Right atrium auricular region (tissue), 2 donors: ENCODE data around the gene PAX8. TPM values are rescaled to one million over a fixed set of nuclear protein-coding genes. Genes with fewer than 3 reads are reported as not detected.

Experiments
- DNase-seq: peaks from one replicate; pipeline ENCODE4 v3.0.0-alpha.2; 2019; ENCODE audit warnings: low spot score
- H3K27ac ChIP-seq, 2 donors: fragments of 200-600 bp; sonication (generic); 1 replicate in 1 of 2; 2 replicates in 1 of 2; pipeline ENCODE4 v1.5.1; 2016 to 2019
- H3K27me3 ChIP-seq, 2 donors: fragments of 200-600 bp; sonication (generic); one replicate each; pipeline versions ENCODE4 v1.5.1 to v1.6.0; 2017 to 2019
- H3K36me3 ChIP-seq: fragments of 200-600 bp; sonication (generic); one replicate; pipeline ENCODE4 v1.5.1; 2016
- H3K4me1 ChIP-seq, 2 donors: fragments of 200-600 bp; sonication (generic); one replicate each; pipeline versions ENCODE4 v1.5.1 to v1.6.0; 2017 to 2019
- H3K4me3 ChIP-seq, 2 donors: fragments of 200-600 bp; sonication (generic); 1 replicate in 1 of 2; 2 replicates in 1 of 2; pipeline ENCODE4 v1.5.1; 2017 to 2019; ENCODE audit warnings: mild to moderate bottlenecking in 1 of 2, moderate library complexity in 1 of 2
- H3K9me3 ChIP-seq, 2 donors: fragments of 200-600 bp; sonication (generic); one replicate each; pipeline ENCODE4 v1.5.1; 2019
- total RNA-seq, 2 donors: library from RNA; depleted of rRNA; stranded (reverse); fragments of >200 nt; gene quantifications; one replicate each; pipeline ENCODE4 v1.1.0, GENCODE V29; 2016
- TF ChIP-seq, protein P1 (sequence below), 2 donors: fragments of 200-600 bp; sonication (generic); IDR thresholded peaks; one replicate each; pipeline ENCODE4 v1.5.1; 2019; ENCODE audit warnings: antibody characterized with exemption in 2 of 2

PAX8 gene
- total RNA-seq, 2 donors from 2014 or later, result 0.37 to 1.2 TPM

DNA sequence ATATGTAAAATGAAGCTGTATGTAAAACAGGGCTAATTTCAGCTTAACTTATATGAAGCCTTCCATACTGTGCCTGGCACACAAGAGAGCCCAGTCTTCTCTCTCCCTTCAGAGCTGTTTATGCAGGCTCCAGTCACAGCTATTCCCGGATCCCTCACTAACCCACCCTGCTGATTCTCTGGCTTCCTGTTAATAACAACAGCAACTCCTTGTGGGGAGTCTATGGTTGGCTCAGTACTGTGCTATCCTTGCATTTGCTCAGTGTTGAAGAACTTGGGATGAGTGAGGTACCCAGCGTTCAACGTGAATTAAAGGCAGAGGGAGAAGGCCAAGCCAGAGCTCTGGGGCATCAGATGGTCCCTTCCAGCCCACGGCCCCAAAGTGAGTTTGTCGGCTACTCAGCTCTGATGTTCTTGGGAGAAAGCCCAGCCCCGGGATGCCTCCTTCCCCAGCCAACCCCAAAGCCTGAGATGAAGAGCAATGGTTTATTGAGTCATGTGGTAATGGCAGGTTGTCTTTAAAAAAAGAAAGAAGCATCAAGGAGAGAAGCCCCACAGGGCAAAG is 61.7 kb downstream of the PAX8 start:
- no peaks in the 10 kb centered on the region for H3K36me3 ChIP-seq
- peaks cover 0 to 44% of the 10 kb centered on the region in 2 donors for H3K4me1 ChIP-seq
- H3K4me3 ChIP-seq, result no peak overlapping the region
- TF ChIP-seq, protein P1, sequence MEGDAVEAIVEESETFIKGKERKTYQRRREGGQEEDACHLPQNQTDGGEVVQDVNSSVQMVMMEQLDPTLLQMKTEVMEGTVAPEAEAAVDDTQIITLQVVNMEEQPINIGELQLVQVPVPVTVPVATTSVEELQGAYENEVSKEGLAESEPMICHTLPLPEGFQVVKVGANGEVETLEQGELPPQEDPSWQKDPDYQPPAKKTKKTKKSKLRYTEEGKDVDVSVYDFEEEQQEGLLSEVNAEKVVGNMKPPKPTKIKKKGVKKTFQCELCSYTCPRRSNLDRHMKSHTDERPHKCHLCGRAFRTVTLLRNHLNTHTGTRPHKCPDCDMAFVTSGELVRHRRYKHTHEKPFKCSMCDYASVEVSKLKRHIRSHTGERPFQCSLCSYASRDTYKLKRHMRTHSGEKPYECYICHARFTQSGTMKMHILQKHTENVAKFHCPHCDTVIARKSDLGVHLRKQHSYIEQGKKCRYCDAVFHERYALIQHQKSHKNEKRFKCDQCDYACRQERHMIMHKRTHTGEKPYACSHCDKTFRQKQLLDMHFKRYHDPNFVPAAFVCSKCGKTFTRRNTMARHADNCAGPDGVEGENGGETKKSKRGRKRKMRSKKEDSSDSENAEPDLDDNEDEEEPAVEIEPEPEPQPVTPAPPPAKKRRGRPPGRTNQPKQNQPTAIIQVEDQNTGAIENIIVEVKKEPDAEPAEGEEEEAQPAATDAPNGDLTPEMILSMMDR (IDR thresholded peaks at IDR 0.05), result no peak
- H3K27me3 ChIP-seq, result no peaks in the 10 kb centered on the region
- H3K27ac ChIP-seq, result peak overlapping the region; percentile 68 to 73
- DNase-seq, result no peak
- no peaks in the 10 kb centered on the region for H3K9me3 ChIP-seq

DNA sequence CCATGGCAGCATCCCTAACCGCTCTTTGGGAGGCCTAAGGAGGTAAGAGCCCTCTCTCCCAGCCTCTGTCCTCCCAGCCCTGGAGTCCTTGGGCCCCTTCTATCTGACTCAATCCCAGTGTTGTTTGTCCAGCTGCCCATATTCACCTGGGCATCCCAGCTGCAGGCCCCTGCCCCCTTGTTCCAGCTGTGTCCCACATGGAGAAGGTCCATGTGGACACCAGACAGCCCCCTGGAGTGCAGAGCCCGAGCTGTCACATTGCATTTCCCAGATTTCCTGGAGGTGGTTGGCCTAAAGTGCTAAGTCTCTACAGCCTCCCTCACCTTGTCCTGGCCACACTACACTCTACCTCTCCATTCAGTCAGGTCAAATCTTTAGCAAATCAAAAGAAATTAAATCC is 62.4 kb downstream of the PAX8 start:
- TF ChIP-seq, protein P1 (IDR thresholded peaks at IDR 0.05), result no peak
- H3K27me3 ChIP-seq, result no peaks in the 10 kb centered on the region
- H3K4me3 ChIP-seq, result no peak overlapping the region
- no peak for DNase-seq
- H3K9me3 ChIP-seq, result no peaks in the 10 kb centered on the region
- peaks cover 0 to 51% of the 10 kb centered on the region in 2 donors for H3K4me1 ChIP-seq
- no peaks in the 10 kb centered on the region for H3K36me3 ChIP-seq
- H3K27ac ChIP-seq, result peak overlapping the region; percentile 68 to 73

DNA sequence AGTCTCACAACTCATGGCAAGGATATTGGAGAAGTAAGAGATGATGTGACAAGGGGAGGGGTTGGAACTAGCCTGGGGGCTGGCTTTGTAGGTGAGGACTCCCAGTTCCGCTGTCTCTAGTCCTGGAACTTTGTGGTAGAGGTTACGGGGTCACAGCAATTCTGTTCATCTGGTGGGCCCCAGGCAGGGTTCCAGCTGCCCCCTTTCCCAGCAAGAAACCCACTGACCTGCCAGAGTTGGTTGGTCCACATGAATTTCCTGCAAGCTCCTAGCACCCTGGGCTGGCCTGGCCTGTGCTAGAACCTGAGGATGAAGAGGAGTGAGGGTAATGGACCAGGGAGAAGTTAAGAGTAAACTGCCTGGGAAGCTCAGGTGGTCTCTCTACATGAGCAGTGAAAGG is 63.7 kb downstream of the PAX8 start:
- TF ChIP-seq, protein P1 (IDR thresholded peaks at IDR 0.05), result no peak
- Histone ChIP-seq H3K27ac (no peak overlapping the region), H3K27me3 (no peaks in the 10 kb centered on the region), H3K4me1 (peaks cover 0 to 60% of the 10 kb centered on the region in 2 donors), H3K36me3 (no peaks in the 10 kb centered on the region), H3K4me3 (no peak overlapping the region), H3K9me3 (no peaks in the 10 kb centered on the region)
- no peak for DNase-seq

DNA sequence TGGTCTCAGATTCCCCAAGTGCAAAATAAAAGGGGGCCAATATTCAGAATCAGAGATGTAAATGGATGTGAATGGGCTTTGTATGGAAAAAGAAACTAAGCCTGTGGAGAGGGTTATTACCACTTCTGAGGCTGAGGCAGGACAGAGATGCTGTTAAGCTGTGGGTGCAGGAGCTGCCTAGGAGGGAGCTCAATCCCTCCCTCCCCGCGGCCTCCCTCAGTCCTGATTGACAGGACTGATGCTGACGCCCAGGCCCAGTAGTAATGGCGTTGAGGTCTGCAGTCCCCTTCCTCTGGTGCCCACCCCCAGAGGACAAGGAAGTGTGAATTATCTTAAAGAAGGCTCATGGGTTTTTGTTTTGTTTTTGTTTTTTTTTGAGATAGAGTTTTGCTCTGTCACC is 64.6 kb downstream of the PAX8 start:
- Histone ChIP-seq H3K36me3 (no peaks in the 10 kb centered on the region), H3K27me3 (no peaks in the 10 kb centered on the region), H3K27ac (no peak overlapping the region), H3K4me1 (peaks cover 0 to 55% of the 10 kb centered on the region in 2 donors), H3K9me3 (no peaks in the 10 kb centered on the region), H3K4me3 (no peak overlapping the region)
- TF ChIP-seq, protein P1 (IDR thresholded peaks at IDR 0.05), result no peak
- no peak for DNase-seq

DNA sequence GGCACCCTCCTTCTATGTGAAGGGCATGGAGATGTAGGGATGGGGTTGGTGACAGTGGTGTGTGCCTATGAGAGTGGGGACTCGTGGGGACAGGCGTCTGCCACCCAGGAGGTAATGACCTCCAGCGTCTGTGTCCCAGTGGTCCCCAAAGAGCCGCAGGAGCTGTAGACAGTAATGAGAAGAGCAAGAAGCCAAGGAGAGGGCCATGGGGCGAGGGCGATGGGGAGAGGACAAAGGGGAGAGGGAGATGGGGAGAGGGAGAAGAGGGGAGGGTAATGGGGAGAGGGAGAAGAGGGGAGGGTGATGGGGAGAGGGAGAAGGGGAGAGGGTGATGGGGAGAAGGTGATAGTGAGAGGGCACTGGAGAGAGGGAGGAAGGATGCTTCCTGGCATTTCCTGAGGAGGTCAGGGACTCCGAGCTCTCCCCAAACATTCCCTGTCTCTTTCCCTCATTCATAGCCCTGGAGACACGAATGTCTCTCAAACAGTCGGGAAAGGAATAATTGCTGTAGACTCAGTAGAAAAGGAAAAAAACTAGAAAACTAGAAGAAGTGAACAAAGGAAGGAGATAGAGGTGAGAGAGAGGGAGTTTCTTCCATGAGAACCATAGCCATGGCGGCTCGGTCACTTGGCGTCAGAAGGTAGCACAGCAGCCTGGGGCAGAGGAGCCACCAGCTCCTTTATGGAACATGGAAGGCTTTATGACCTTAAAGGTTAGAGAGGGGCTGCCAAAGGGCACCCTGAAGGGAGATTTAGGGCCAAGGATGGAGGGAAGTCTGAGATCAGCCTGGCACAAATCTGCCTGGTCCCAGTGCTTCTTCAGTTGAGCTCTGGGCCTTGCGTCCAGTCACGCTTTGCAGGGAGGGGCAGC is 65.4 kb downstream of the PAX8 start:
- H3K27ac ChIP-seq, result peak overlapping the region; percentile 69 to 75
- no peaks in the 10 kb centered on the region for H3K9me3 ChIP-seq
- peaks cover 0 to 49% of the 10 kb centered on the region in 2 donors for H3K4me1 ChIP-seq
- no peak for DNase-seq
- no peaks in the 10 kb centered on the region for H3K27me3 ChIP-seq
- TF ChIP-seq, protein P1 (IDR thresholded peaks at IDR 0.05), result no peak
- H3K36me3 ChIP-seq, result no peaks in the 10 kb centered on the region
- H3K4me3 ChIP-seq, result no peak overlapping the region
